HL-60 (cell line): ENCODE measurements around the gene SLC35A3.

ENCODE experiments used
- DNase-seq, 2 experiments: peaks; one replicate each; pipeline ENCODE4 v3.0.0-alpha.2; 2010 to 2020; ENCODE audit warnings: low read depth in 1 of 2, low spot score in 1 of 2
- H3K27ac ChIP-seq: fragments of 250-450 bp; sonication (Bioruptor Pico); replicated peaks from 2 replicates; pipeline ENCODE4 v1.5.1; 2020; ENCODE audit warnings: mild to moderate bottlenecking, moderate library complexity
- H3K27me3 ChIP-seq: fragments of 250-450 bp; sonication (Bioruptor Pico); 2 replicates; pipeline ENCODE4 v1.5.1; 2021; ENCODE audit warnings: mild to moderate bottlenecking, moderate library complexity; ENCODE audit not compliant: insufficient read depth, poor library complexity, severe bottlenecking
- H3K4me3 ChIP-seq: replicated peaks from 2 replicates; pipeline ENCODE4 v1.5.1; 2011; ENCODE audit warnings: mild to moderate bottlenecking, control low read depth, low read length; ENCODE audit not compliant: insufficient read depth
- GABPA ChIP-seq: IDR thresholded peaks from 2 replicates; pipeline ENCODE4 v1.6.1; 2012; ENCODE audit warnings: low read depth
- POLR2AphosphoS5 ChIP-seq: IDR thresholded peaks from 2 replicates; pipeline ENCODE4 v1.6.1; 2012; ENCODE audit warnings: low read depth
- REST ChIP-seq: IDR thresholded peaks from 2 replicates; pipeline ENCODE4 v1.6.1; 2012; ENCODE audit warnings: low read depth; ENCODE audit not compliant: insufficient replicate concordance
- SPI1 ChIP-seq: IDR thresholded peaks from 2 replicates; pipeline ENCODE4 v1.6.1; 2012; ENCODE audit warnings: low read depth, mild to moderate bottlenecking, borderline replicate concordance
- TF ChIP-seq, protein P1 (sequence below): IDR thresholded peaks from one replicate; pipeline ENCODE4 v1.5.1; 2011; ENCODE audit warnings: low read length, control low read depth, inconsistent platforms; ENCODE audit not compliant: insufficient read depth

The SLC35A3 gene

DNA sequence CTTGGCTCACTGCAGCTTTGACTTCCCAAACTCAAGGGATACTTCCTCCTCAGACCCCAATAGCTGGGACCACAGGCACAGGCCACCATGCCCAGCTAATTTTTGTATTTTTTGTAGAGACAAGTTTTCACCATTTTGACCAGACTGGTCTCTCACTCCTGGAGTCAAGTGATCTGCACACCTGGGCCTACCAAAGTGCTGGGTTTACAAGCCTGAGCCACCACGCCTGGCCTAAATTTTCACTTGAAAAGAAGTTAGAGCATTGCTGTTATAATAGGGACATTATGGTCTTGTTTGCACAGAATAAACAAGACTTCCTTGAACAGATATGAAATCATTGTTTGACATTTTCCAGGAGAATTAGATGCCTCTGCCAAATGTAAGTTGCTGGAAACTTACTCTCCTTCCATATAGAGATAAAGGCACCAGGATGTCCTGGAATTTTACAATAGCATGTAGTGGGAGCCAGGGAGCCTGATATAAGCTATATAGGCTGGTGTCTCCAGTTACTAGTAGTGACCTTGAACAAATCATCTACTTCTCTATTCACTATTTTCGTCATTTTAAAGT is 16.9 kb downstream of the SLC35A3 start:
- Histone ChIP-seq H3K4me3 (no peak overlapping the region), H3K27ac (no peak overlapping the region), H3K27me3 (no peaks in the 10 kb centered on the region)
- TF ChIP-seq POLR2AphosphoS5 (no peak), GABPA (no peak), SPI1 (no peak), REST (no peak)
- TF ChIP-seq, protein P1, sequence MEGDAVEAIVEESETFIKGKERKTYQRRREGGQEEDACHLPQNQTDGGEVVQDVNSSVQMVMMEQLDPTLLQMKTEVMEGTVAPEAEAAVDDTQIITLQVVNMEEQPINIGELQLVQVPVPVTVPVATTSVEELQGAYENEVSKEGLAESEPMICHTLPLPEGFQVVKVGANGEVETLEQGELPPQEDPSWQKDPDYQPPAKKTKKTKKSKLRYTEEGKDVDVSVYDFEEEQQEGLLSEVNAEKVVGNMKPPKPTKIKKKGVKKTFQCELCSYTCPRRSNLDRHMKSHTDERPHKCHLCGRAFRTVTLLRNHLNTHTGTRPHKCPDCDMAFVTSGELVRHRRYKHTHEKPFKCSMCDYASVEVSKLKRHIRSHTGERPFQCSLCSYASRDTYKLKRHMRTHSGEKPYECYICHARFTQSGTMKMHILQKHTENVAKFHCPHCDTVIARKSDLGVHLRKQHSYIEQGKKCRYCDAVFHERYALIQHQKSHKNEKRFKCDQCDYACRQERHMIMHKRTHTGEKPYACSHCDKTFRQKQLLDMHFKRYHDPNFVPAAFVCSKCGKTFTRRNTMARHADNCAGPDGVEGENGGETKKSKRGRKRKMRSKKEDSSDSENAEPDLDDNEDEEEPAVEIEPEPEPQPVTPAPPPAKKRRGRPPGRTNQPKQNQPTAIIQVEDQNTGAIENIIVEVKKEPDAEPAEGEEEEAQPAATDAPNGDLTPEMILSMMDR = no peak
- DNase-seq = no peak

DNA sequence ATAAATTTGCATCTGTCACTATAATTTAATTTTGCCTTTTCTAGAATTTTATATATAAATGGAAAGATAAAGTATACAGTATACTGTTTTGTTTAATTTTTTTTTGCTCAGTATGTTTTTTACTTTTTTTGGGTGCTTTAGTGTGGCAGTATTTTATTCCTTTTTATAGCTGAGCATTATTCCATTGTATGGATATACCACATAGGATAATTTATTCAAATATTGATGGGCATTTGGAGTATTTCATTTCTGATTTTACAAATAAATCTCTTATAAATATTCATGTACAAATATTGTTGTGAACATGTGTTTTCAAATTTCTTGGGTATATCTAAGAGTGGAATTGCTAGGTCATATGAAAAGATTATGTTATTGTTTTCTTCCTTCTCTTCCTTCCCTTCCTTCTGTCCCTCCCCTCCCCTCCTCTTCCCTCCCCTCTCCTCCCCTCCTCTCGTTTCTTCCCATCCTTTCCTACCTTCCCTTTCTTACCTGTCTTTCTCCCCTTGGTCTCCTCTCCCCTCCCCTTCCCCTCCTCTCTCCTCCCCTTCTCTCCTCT is 18.5 kb downstream of the SLC35A3 start:
- DNase-seq = no peak
- Histone ChIP-seq H3K27ac (no peak overlapping the region), H3K27me3 (no peaks in the 10 kb centered on the region), H3K4me3 (no peak overlapping the region)
- TF ChIP-seq SPI1 (no peak), POLR2AphosphoS5 (no peak), GABPA (no peak), REST (no peak)
- TF ChIP-seq, protein P1 = no peak

GRCh38 chr1:99992044-99992722 is 22.4 kb downstream of the SLC35A3 start:
- Histone ChIP-seq H3K27ac (no peak overlapping the region), H3K27me3 (no peaks in the 10 kb centered on the region), H3K4me3 (no peak overlapping the region)
- TF ChIP-seq REST = no peak
- TF ChIP-seq SPI1 = no peak
- no peak for TF ChIP-seq POLR2AphosphoS5
- TF ChIP-seq GABPA = no peak
- TF ChIP-seq, protein P1 = no peak
- no peak for DNase-seq
